Measurements from ENCODE around the gene RHBDL1.

The RHBDL1 gene

DNA sequence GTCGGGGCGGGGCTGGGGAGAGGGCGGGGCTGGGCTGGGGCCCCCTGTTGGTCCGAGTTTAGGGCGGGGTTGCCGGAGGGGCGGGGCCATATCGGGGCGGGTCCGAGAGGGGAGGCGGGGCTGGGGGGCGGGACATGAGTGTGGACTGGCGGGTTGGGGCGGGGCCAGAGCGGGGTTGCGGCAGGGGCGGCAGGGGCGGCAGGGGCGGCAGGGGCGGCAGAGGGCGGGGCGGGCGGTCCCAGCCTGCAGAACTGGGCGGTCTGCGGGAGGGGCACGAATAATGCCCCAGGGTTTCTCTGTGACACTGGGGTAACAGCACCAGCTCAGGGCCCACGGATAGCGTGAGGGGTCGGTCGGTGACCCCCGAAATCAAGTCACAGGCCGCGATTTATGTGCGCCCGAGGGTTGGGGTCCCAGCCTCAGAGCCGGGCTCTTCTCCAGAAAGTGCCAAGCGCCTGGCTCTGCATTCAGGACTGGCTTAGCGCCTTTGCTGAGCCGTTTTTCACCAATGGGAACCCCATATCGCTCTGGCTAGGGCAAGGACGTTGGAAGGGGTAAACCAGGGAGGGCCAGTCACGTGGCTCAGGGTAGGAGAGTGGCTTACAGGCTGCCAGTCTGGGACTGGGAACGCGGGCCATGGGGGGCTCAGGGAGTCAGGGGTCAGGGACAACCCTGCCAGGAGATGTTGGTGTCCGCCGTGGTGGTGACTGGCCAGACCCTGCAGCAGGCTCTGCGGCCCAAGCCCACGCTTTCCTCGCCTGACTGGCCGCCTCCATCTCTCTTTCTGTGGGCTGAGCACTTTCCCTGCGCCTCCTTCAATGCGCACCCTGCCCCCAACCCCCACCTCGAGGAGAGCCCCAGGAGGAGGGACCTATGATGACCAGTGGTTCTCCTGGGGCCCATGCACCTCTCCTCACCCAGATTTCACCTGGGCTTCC lies 38.1 kb upstream of the RHBDL1 start:
- no peak for FAIRE-seq

GRCh38 chr16:638034-638543 lies 37.4 kb upstream of the RHBDL1 start:
- no peak for FAIRE-seq

DNA sequence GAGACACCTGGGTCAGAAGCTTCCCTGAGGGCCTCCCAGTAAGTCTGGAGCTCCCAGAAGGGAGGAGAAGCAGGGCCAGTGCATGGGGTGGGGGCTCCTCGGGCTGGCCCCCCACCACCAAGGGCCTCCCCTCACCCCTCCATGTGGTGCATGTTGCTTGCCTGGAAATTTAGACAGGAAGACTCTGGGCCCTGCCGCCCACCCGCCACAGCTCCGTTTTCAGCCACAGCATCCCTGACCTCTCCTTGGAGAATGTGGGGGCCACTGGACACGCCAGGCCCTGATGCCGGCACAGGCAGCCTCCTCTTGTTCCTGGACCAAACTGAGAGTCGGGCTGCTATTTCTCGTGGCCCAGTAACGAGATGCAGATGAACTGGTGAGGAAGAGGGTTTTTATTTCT lies 36.6 kb upstream of the RHBDL1 start:
- FAIRE-seq: no peak

GRCh38 chr16:640614-641013 lies 34.9 kb upstream of the RHBDL1 start:
- no peak for FAIRE-seq

DNA sequence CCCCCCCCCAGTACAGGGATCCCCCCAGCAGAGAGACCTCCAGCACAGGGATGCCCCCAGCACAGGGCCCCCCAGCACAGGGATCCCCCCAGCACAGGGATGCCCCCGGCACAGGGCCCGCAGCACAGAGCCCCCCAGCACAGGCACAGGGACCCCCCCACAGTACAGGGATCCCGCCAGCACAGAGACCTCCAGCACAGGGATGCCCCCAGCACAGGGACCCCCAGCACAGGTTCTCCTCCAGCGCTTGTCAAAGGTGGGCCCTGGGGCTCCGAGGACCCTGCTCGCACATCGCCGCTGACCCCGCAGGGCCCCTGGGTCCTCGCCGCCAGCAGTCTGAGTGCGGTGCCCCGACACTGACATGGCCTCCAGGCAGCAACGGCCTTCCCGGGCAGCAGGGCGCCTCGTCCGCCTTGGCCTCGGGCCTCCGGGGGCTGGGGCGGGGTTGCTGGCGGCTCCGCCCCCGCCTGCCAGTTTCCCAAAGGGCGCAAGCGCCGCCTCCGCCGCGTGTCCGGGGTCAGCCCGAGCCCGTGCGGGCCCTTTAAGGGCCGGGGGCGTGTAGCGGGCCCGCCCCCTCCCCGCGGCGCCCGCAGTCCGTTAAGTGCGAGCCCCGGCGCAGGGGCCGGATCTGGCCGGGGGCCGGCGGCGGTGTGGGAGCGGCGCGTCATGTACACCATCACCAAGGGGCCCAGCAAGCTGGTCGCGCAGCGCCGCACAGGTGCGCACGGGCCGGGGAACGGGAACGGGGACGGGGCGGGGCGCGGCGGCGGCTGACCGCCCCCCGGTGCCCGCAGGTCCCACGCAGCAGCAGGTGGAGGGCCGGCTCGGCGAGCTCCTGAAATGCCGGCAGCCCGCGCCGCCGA lies 33.9 kb upstream of the RHBDL1 start, which contains the start of gene MCRIP2:
Gene MCRIP2 (plus strand): TSS at position 503 of the 863 bp plus-strand sequence. CDS start 164 bp downstream, at position 667.
- FAIRE-seq: no peak

DNA sequence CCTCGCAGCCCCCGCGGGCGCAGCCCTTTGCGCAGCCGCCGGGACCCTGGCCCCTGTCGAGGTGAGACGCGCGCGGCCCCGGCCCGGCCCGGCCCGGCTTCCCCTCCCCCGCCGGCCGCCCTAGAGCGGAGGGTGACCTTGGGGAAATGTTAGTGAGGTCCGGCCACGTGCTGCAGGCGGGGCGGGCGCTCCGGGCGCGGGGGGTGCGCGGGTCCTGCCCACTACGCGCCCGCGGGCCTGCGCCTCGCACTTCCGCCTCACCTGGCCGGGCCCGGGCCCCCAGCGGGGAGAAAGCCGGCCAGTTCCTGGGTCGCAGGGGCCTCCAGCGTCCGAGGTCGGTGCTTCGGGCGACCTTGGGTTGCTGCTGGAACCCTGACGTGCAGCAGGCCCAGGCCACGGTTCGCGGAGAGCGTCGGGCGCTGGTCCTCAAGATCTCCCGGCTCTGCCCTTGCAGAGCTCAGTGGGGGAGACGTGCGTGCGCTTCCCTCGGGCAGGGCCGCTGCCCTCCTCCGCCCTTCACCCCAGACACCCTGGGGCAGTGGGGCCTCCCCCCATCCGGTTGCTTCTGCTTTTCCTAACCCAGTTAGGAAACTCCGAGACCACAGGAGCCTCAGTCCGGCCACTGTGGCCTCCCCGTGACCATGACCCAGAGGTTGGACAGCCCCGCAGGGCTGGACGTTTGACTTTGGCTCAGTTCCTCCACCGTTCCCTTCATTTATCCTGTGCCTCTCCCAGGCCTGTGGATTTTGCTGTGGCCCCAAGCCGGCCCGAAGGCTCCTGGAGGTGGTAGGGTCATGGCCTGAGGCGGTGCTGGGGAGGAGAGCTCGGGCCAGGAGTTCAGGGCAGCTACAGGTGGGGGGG lies 33.1 kb upstream of the RHBDL1 start:
- FAIRE-seq: no peak

DNA sequence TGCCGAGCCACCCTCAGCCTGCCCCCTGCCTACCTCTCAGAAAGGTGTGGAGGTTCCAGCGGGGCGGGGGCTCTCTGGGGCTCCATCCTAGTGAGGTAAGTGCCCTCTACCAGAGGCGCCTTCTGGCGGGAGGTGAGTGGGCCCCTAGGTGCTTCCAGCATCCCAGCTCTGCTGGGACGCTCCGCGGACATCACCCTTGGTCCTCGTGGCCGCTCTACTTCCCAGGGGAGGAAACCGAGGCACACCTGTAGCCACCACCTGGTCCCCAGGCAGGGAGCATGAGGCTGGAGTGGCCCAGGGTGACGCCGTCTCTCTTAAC lies 32.5 kb upstream of the RHBDL1 start:
- no peak for FAIRE-seq

DNA sequence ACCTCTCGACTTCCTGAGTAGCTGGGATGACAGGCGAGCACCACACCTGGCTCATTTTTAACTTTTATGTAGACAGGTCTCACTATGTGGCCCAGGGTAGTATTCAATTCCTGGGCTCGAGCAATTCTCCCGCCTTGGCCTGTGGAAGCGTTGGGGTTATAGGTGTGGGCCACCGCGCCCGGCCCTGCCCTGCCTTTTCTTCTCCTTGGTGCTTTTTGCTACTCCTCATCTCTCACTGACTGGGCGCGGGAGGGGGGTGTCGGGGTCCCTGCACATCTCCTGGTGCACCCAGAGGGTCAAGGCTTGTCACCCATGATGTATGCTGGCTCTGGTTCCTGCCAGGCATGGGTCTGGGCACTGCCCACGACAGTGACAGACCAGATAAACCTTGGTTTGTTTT lies 30.9 kb upstream of the RHBDL1 start:
- FAIRE-seq: no peak

DNA sequence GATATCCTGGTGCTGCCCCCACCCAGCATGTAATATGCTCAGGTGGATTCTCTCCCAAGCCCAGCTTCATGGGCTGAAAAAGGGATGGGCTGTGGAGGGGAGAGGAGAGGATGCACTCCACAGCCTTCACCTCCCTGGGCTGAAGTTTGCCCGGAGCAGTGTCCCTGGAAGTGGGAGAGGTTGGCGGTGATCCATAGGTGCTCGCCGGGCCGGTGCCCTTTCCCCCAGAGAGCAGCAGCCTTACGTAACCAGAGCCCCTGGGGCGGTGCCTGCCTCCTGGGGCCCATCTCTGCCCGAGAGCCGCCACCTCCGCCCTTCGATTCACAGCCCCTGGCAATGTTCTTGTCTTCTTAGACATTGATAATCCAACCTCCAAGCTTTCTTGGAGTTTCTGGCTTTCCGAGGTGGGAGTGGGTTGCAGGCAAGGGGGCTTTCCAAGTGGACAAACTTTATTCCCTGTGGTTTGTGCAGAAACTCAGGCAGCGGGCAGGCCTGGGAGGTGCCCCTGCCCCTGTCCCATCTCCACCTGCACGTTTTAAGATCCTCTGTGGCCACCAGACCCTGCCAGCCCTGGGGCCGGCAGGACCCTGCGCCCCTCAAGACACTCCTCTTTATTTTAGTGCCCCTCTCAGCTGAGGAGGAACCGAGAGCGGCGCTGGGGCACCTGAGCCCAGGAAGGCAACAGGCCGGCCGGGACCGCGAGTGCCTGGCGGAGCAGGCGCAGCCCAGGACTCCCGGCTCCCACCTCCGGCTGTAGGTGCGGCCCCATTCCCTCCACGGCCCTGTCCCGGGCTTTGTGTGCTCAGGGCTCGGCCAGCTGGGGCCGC lies 29.4 kb upstream of the RHBDL1 start:
- no peak for FAIRE-seq

DNA sequence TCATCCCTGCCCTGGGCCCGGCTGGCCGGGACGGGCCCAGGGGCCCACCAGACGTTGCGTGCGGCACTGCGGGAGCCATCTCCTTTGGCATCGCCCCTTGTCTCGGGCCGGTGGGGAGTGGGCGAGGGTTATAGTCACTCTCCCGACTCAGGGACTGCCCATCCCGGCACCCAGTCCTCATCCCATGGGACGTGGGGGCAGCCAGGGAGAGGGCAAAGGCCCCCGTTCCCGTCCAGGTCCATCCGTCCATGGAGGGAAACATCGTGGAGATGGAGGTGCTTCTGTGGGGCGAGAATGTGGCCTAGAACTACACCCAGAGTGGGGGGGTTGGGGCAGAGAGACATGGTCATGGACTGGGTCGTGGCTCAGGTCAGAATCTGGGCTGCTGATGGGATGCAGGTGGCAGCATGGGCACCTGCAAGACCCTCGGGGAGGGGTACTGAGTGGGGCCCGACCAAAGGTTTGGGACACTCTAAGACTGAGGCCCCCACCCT lies 28.7 kb upstream of the RHBDL1 start:
- FAIRE-seq: no peak

DNA sequence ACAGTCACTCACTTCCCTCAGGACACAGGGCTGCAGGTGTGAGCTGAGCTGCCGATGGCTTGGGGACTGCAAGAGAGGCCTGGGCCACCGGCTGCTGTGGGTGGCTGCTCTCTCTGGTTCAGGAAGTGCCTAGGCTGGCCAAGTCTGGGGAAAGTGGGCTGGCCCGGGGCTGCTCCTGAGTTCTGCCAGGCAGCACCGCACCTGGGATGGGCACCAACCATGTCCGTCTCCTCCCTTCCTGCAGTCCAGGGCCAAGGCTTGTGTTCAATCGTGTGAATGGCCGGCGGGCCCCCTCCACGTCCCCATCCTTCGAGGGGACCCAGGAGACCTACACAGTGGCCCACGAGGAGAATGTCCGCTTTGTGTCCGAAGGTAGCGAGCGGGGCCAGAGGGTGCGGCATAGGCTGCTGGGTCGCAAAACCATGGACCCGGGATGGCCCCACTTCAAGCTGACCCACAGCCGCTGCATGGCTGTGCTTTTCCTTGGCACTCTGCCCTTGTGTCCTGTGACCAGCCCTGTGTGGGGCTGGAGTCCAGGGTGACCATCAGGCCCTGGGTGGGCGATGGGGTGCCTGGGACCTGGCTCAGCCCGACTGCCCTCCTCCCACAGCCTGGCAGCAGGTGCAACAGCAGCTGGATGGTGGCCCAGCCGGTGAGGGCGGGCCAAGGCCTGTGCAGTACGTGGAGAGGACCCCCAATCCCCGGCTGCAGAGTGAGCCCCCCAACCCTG lies 28.1 kb upstream of the RHBDL1 start:
- no peak for FAIRE-seq

GRCh38 chr16:648071-648780 lies 27.2 kb upstream of the RHBDL1 start:
- FAIRE-seq: no peak

- no peak for FAIRE-seq
Observed at GRCh38 chr16:648781-649589, 26.5 kb upstream of the RHBDL1 start, which contains the start of gene WDR90. Gene WDR90 (plus strand): TSS chr16:649365. CDS start chr16:649417, 52 bp downstream.

GRCh38 chr16:649631-650030 lies 25.8 kb upstream of the RHBDL1 start:
- no peak for FAIRE-seq

GRCh38 chr16:651844-652243 lies 23.6 kb upstream of the RHBDL1 start:
- no peak for FAIRE-seq

- FAIRE-seq: no peak
Observed at GRCh38 chr16:652454-653305, 22.8 kb upstream of the RHBDL1 start.

GRCh38 chr16:654034-654433 lies 21.4 kb upstream of the RHBDL1 start:
- no peak for FAIRE-seq

DNA sequence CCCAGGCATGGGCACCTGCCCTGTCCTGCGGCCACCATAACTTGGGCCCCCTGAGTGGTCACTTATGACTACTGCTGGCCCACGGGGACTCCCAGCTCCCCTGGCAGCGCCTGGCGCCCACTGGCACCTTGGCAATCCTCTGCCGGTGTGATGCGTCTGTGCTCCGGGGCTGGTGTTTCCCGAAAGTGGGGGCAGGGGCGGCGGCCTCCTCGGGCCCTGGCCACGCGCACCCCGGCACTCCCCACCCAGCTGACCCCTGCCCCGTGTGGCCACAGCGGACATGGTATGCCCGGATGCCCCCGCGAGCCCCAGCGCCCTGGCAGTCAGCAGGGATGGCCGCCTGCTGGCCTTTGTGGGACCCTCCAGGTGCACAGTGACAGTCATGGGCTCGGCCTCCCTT lies 18.0 kb upstream of the RHBDL1 start:
- no peak for FAIRE-seq

All from A204.1 (cell line).